ENCODE measurements around the gene PPIG. TPM values are rescaled to one million over a fixed set of nuclear protein-coding genes. Genes with fewer than 3 reads are reported as not detected.
A peak's percentile ranks its signal among the peaks of the same experiment; 100 is the strongest.
"Not testable (repeated sequence)": the region's sequence is repeated elsewhere in the genome, so short reads cannot be mapped to it uniquely, and the experiment has no call there.

PPIG gene
- 48.1 TPM for total RNA-seq

DNA sequence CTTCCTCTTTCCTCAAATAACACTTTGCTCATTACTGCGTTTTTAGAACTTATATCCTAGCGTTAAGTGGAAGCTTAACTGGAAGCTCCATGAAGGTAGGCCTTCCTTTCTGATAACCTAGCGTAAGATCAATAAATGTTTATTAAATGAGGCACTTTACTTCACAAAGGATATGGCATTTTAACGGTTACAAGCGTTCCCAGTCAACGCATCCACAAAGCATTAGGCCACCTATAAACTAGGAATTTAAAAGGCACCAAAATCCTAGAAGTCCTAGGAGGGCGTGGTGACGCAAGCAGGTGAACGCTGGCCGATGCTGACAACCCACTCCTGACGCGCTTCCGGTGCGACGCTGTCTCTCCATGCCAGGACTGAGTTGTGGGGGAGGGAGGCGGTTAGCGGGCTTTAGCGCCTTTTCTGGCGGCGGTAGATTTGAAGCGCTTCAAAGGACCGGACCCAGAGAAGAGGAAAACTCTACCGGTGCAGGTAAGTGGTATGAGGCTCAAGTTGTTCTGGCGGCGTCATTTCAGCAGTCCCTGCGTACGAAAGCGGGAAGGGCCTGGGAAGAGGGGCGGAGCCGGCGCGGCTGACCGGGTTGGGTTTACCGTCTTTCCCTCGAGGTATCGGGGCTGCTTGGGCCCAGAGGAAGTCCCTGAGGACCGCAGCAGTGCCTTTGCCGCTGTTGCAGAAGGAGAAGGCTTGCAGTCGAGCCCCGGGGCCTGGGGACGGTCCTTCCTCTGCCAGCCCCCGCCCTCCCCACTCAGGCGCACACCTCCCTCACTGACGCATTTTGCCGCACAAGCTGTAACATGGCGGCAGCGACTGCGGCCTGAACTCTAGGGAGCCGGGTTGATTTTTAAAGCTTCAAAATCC is at the start of gene PPIG:
TSS of gene PPIG (plus strand) at position 347 of the 873 bp plus-strand sequence. CDS start 19,691 bp downstream, outside the sequence.
- peak in 1 of 2 donors; percentile 88 for DNase-seq (ENCODE audit: extremely low spot score in 2 of 2)
- Histone ChIP-seq H3K27ac (peak within 1 kb of the TSS; percentile 100), H3K4me1 (peaks cover 25% of the 10 kb centered on the region), H3K4me3 (peak within 1 kb of the TSS; percentile 94 to 95), H3K9me3 (no peaks in the 10 kb centered on the region), H3K36me3 (no peaks in the 10 kb centered on the region), H3K27me3 (no peaks in the 10 kb centered on the region)
- TF ChIP-seq, protein P1, sequence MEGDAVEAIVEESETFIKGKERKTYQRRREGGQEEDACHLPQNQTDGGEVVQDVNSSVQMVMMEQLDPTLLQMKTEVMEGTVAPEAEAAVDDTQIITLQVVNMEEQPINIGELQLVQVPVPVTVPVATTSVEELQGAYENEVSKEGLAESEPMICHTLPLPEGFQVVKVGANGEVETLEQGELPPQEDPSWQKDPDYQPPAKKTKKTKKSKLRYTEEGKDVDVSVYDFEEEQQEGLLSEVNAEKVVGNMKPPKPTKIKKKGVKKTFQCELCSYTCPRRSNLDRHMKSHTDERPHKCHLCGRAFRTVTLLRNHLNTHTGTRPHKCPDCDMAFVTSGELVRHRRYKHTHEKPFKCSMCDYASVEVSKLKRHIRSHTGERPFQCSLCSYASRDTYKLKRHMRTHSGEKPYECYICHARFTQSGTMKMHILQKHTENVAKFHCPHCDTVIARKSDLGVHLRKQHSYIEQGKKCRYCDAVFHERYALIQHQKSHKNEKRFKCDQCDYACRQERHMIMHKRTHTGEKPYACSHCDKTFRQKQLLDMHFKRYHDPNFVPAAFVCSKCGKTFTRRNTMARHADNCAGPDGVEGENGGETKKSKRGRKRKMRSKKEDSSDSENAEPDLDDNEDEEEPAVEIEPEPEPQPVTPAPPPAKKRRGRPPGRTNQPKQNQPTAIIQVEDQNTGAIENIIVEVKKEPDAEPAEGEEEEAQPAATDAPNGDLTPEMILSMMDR (IDR thresholded peaks at IDR 0.05): no peak
- no peak for TF ChIP-seq POLR2A (IDR thresholded peaks at IDR 0.05)
- TF ChIP-seq POLR2AphosphoS5 (IDR thresholded peaks at IDR 0.05; ENCODE audit: insufficient read depth in 1 of 2, low read depth in 1 of 2): peak; percentile 89 to 92
- intact Hi-C loops (cut with DNase I): no loop called here

DNA sequence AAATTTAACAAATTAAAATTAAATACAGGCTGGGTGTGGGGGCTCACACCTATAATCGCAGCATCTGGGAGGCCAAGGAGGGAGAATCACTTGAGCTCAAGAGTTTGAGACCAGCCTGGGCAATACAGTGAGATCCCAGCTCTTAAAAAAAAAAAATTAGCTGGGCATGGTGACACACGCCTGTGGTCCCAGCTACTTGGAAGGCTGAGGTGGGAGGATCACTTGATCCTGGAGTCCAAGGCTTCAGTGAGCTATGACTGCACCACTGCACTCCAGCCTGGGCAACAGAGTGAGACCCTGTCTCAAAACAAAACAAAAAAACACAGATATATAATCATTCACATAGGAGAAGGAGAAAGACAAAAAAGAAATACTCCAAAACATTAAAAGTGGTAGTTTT is 44.7 kb upstream of the PPIG start:
- H3K27me3 ChIP-seq; intact Hi-C loops (cut with DNase I); H3K4me1 ChIP-seq; H3K9me3 ChIP-seq; H3K4me3 ChIP-seq; H3K27ac ChIP-seq; DNase-seq (ENCODE audit: extremely low spot score in 2 of 2); H3K36me3 ChIP-seq: not testable (repeated sequence)

DNA sequence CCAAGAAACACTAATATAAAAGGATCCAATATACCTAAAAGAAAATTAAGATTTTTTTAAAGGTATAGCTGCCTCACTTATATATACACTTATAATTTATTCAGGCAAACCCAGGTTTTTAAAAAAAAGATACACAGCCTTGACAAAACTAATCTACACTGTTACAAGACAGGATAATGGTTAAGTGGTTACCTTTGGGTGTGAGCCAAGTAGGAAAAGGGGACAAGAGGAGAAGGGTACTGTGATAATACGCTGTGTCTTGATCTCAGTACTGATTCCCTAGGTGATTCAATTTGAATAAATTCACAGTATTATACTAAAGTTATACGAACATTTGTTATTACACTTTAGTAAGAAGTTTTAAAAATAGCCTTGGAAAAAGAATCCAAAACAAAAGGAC is 44.0 kb upstream of the PPIG start:
- Histone ChIP-seq H3K27me3 (no peaks in the 10 kb centered on the region), H3K9me3 (no peaks in the 10 kb centered on the region), H3K4me1 (no peaks in the 10 kb centered on the region), H3K27ac (no peak overlapping the region), H3K36me3 (peaks cover 0 to 5% of the 10 kb centered on the region in 2 donors), H3K4me3 (no peak overlapping the region)
- intact Hi-C loops (cut with DNase I): no loop called here
- TF ChIP-seq, protein P1 (IDR thresholded peaks at IDR 0.05): no peak
- TF ChIP-seq POLR2AphosphoS5 (IDR thresholded peaks at IDR 0.05; ENCODE audit: insufficient read depth in 1 of 2, low read depth in 1 of 2) (no peak), POLR2A (IDR thresholded peaks at IDR 0.05) (no peak)
- DNase-seq (ENCODE audit: extremely low spot score in 2 of 2): no peak

DNA sequence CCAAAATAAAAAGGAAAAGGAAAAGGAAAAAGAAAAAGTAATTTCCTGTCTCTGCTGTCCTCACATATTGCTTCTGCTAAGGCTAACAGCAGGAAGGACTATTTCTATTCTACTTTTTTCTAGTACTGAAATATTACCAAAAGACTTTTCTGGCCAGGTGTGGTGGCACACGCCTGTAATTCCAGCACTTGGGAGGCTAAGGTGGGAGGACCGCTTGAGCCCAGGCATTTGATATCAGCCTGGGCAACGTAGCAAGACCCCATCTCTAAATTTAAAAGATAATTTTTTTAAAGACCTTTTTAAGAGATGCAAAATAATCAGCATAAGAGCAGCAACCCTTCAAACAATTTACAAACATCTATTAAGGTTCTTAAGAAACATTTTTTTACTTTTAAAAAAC is 41.7 kb upstream of the PPIG start:
- TF ChIP-seq, protein P1 (IDR thresholded peaks at IDR 0.05): no peak
- TF ChIP-seq POLR2A (IDR thresholded peaks at IDR 0.05) (no peak), POLR2AphosphoS5 (IDR thresholded peaks at IDR 0.05; ENCODE audit: insufficient read depth in 1 of 2, low read depth in 1 of 2) (no peak)
- no peaks in the 10 kb centered on the region for H3K4me1 ChIP-seq
- H3K36me3 ChIP-seq: peaks cover 0 to 5% of the 10 kb centered on the region in 2 donors
- no peak overlapping the region for H3K27ac ChIP-seq
- intact Hi-C loops (cut with DNase I): no loop called here
- no peak overlapping the region for H3K4me3 ChIP-seq
- no peaks in the 10 kb centered on the region for H3K9me3 ChIP-seq
- no peak for DNase-seq (ENCODE audit: extremely low spot score in 2 of 2)
- no peaks in the 10 kb centered on the region for H3K27me3 ChIP-seq

DNA sequence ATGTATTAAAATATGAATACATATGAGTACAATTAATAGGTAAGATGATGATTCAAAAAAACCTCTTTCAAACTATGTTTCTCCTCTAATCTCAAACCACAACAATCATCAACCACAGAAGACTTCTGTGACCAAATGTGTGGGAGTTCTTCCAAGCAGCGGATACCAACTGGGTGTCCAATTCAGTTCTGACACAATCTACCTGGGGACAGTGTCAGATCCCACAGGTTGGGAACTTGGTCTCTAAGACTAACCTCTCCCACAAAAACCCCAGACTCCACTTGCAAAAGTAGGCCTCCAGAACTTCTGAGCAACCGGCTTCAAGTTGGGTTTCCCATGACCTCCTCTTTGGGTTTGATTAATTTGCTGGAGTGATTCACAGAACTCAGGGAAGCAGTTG is 37.4 kb upstream of the PPIG start:
- H3K4me3 ChIP-seq: no peak overlapping the region
- intact Hi-C loops (cut with DNase I): no loop called here
- peaks cover 0 to 5% of the 10 kb centered on the region in 2 donors for H3K36me3 ChIP-seq
- H3K4me1 ChIP-seq: no peaks in the 10 kb centered on the region
- no peaks in the 10 kb centered on the region for H3K27me3 ChIP-seq
- no peak for DNase-seq (ENCODE audit: extremely low spot score in 2 of 2)
- H3K9me3 ChIP-seq: no peaks in the 10 kb centered on the region
- TF ChIP-seq POLR2A (IDR thresholded peaks at IDR 0.05): no peak
- no peak for TF ChIP-seq POLR2AphosphoS5 (IDR thresholded peaks at IDR 0.05; ENCODE audit: insufficient read depth in 1 of 2, low read depth in 1 of 2)
- TF ChIP-seq, protein P1 (IDR thresholded peaks at IDR 0.05): no peak
- H3K27ac ChIP-seq: no peak overlapping the region
